ENCODE results near the gene TMEM163. TPM values are rescaled to one million over a fixed set of nuclear protein-coding genes. Genes with fewer than 3 reads are reported as not detected.
"Not testable (repeated sequence)": the region's sequence is repeated elsewhere in the genome, so short reads cannot be mapped to it uniquely, and the experiment has no call there.

The TMEM163 gene
- total RNA-seq, 4 donors from 2014 or later = 0.34 to 1.2 TPM; not detected in 2

DNA sequence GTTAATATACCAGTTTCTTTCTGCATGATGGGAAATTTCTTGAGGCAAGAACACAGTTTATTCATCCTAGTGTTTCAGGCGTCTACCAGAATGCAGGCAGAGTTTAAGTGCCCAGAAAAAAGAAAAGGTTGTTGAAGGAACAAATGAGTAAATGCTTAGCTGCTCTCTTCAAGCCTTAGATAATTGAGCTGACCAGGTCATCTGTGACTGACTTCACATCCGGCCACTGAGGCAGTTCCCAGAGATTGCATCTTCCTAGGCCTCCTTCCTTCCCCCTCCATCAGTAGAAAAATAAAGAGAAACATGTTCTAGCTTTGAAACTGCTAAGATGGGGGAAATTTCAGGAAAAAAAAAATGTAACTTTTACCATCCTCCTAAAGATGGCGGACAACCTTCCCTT, 9.4 kb upstream of the TMEM163 start:
- Histone ChIP-seq H3K4me3 (no peak overlapping the region), H3K4me1 (no peaks in the 10 kb centered on the region), H3K36me3 (no peaks in the 10 kb centered on the region), H3K27me3 (no peaks in the 10 kb centered on the region), H3K27ac (no peak overlapping the region), H3K9me3 (no peaks in the 10 kb centered on the region)
- TF ChIP-seq, protein P1, sequence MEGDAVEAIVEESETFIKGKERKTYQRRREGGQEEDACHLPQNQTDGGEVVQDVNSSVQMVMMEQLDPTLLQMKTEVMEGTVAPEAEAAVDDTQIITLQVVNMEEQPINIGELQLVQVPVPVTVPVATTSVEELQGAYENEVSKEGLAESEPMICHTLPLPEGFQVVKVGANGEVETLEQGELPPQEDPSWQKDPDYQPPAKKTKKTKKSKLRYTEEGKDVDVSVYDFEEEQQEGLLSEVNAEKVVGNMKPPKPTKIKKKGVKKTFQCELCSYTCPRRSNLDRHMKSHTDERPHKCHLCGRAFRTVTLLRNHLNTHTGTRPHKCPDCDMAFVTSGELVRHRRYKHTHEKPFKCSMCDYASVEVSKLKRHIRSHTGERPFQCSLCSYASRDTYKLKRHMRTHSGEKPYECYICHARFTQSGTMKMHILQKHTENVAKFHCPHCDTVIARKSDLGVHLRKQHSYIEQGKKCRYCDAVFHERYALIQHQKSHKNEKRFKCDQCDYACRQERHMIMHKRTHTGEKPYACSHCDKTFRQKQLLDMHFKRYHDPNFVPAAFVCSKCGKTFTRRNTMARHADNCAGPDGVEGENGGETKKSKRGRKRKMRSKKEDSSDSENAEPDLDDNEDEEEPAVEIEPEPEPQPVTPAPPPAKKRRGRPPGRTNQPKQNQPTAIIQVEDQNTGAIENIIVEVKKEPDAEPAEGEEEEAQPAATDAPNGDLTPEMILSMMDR (IDR thresholded peaks at IDR 0.05) = no peak
- no peak for TF ChIP-seq POLR2A (IDR thresholded peaks at IDR 0.05)
- DNase-seq = no peak
- intact Hi-C loops (cut with DNase I; ENCODE audit: low total_unique reads) = no loop called here

DNA sequence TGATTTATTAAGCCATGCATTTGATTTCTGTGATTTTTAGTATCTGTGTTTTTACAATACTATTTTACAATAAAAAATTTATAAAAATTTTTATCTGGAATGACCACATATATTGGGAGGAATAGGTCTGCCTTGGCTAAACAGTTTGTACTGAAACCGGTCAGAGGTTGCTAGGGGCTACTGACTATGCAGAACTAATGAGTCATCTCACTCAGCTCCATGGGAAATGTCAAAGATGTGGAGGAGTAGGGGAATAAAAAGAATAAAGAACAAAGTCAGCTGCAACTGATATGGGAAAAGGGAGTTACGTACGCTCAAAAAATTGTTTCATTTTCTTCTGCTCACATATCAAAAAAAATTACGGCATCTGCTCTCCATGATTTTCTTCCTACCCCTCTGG, 8.6 kb upstream of the TMEM163 start:
- Histone ChIP-seq H3K9me3 (no peaks in the 10 kb centered on the region), H3K4me1 (no peaks in the 10 kb centered on the region), H3K27me3 (no peaks in the 10 kb centered on the region), H3K4me3 (no peak overlapping the region), H3K36me3 (no peaks in the 10 kb centered on the region), H3K27ac (no peak overlapping the region)
- no peak for DNase-seq
- TF ChIP-seq, protein P1 (IDR thresholded peaks at IDR 0.05) = no peak
- no peak for TF ChIP-seq POLR2A (IDR thresholded peaks at IDR 0.05)
- intact Hi-C loops (cut with DNase I; ENCODE audit: low total_unique reads) = no loop called here

DNA sequence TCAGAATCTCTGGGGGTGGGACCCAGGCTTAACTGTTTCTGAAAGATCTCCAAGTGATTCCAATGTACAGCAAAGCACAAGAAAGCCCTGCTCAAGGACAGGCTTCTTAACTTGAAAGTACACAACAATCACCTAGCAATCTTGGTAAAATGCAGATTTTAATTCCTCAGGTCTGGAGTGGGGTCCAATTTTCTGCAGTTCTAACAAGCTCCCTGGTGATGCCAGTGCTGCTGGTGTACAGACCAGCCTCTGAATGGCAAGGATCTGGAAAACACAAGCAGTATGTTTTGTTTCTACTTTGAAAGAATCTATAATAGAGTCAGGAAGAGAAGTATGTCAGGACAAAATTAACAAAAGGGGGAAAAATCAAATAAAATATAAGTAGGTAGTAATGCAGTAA, 7.8 kb upstream of the TMEM163 start:
- no peak overlapping the region for H3K4me3 ChIP-seq
- no peak for TF ChIP-seq POLR2A (IDR thresholded peaks at IDR 0.05)
- TF ChIP-seq, protein P1 (IDR thresholded peaks at IDR 0.05) = no peak
- H3K27me3 ChIP-seq = no peaks in the 10 kb centered on the region
- no peaks in the 10 kb centered on the region for H3K36me3 ChIP-seq
- no peak for DNase-seq
- intact Hi-C loops (cut with DNase I; ENCODE audit: low total_unique reads) = no loop called here
- H3K27ac ChIP-seq = no peak overlapping the region
- no peaks in the 10 kb centered on the region for H3K4me1 ChIP-seq
- H3K9me3 ChIP-seq = no peaks in the 10 kb centered on the region

DNA sequence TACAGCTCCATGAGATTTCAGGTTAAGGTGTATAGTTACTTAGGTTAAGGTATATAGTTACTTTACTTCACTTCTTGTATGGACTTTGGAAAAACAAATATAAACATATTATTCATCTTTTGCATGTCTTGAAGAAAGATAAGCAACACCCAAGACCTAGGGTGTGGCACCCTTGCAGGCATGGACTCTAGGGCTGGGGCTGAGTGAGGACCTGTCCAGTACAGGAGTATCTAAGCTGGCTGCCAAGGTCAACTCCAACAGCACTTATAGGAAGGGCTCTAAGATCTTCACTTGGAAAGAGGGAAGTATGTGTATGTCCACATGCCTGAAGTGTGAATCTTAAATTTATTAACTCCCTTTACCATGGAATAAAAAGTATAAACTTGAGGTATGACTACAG, 7.1 kb upstream of the TMEM163 start:
- H3K27me3 ChIP-seq = no peaks in the 10 kb centered on the region
- TF ChIP-seq, protein P1 (IDR thresholded peaks at IDR 0.05) = no peak
- TF ChIP-seq POLR2A (IDR thresholded peaks at IDR 0.05) = no peak
- no peak overlapping the region for H3K27ac ChIP-seq
- H3K4me3 ChIP-seq = no peak overlapping the region
- no peak for DNase-seq
- H3K36me3 ChIP-seq = no peaks in the 10 kb centered on the region
- no peaks in the 10 kb centered on the region for H3K9me3 ChIP-seq
- intact Hi-C loops (cut with DNase I; ENCODE audit: low total_unique reads) = no loop called here
- no peaks in the 10 kb centered on the region for H3K4me1 ChIP-seq

DNA sequence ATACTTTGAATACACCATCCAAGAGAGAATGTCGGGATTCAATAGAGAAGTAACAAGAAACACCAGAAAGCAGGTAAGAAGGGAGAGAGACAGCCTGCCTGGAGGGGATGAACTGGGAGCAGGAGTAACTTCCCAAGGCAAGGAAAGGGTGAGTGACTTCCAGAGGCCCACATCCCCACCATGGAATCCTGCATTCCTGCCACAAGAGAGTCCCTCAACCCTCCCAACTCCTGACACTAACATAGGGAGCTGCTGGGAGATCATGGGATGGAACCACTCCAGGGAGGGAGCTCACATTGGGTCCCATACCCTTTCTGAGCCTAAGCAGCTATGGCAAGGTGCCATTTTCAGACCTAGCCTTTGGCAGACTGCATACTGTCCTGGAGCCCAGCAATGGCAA, 5.5 kb upstream of the TMEM163 start:
- intact Hi-C loops (cut with DNase I; ENCODE audit: low total_unique reads) = no loop called here

DNA sequence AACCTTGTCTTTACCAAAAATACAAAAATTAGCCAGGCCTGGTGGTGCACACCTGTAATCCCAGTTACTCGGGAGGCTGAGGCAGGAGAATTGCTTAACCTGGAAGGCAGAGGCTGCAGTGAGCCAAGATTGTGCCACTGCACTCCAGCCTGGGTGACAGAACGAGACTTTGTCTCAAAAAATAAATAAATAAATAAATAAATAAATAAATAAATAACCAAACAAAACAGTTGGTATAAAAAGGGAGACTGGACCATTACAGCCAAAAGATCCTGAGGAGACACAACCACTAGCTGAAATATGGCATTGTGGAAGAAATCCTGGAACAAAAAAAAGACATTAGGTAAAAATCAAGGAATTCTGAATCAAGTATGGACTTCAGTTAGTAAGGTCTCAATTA, 4.9 kb upstream of the TMEM163 start:
- DNase-seq; H3K36me3 ChIP-seq; intact Hi-C loops (cut with DNase I; ENCODE audit: low total_unique reads); H3K4me3 ChIP-seq; H3K27me3 ChIP-seq; H3K27ac ChIP-seq; H3K9me3 ChIP-seq; H3K4me1 ChIP-seq: not testable (repeated sequence)

More for the DNA sequence above, 5.5 kb upstream of the TMEM163 start:
- TF ChIP-seq, protein P1 (IDR thresholded peaks at IDR 0.05) = no peak
- TF ChIP-seq POLR2A (IDR thresholded peaks at IDR 0.05) = no peak
- Histone ChIP-seq H3K9me3 (no peaks in the 10 kb centered on the region), H3K27me3 (peaks cover 0 to under 1% of the 10 kb centered on the region in 2 donors), H3K4me3 (no peak overlapping the region), H3K27ac (no peak overlapping the region), H3K4me1 (no peaks in the 10 kb centered on the region), H3K36me3 (no peaks in the 10 kb centered on the region)
- no peak for DNase-seq

All from uterus (tissue), 4 donors.